Neural progenitor cell (in vitro differentiated cells): ENCODE data around the gene ZNF500. TPM values are rescaled to one million over a fixed set of nuclear protein-coding genes. Genes with fewer than 3 reads are reported as not detected.

Experiments
- DNase-seq: peaks from one replicate; pipeline ENCODE4 v3.0.0-alpha.2; 2016; ENCODE audit warnings: low spot score
- H2AFZ ChIP-seq: fragments of 200-600 bp; sonication (generic); replicated peaks from 2 replicates; pipeline ENCODE4 v1.6.1; 2016; ENCODE audit warnings: antibody characterized with exemption
- H3F3A ChIP-seq: fragments of 200-600 bp; sonication (generic); 2 replicates; pipeline ENCODE4 v1.6.1; 2016; ENCODE audit warnings: antibody characterized with exemption, low read depth
- H3K27ac ChIP-seq: fragments of 200-600 bp; sonication (generic); 2 replicates; pipeline ENCODE4 v1.5.1; 2016; ENCODE audit warnings: mild to moderate bottlenecking
- H3K27me3 ChIP-seq: fragments of 200-600 bp; sonication (generic); 2 replicates; pipeline ENCODE4 v1.6.1; 2016; ENCODE audit warnings: mild to moderate bottlenecking, moderate library complexity
- H3K36me3 ChIP-seq: fragments of 200-600 bp; sonication (generic); 2 replicates; pipeline ENCODE4 v1.5.1; 2016
- H3K4me1 ChIP-seq: fragments of 200-600 bp; sonication (generic); 2 replicates; pipeline ENCODE4 v1.6.1; 2016; ENCODE audit warnings: mixed run types
- H3K4me2 ChIP-seq: fragments of 200-600 bp; sonication (generic); 2 replicates; pipeline ENCODE4 v1.6.1; 2016
- H3K4me3 ChIP-seq: fragments of 200-600 bp; sonication (generic); 2 replicates; pipeline ENCODE4 v1.5.1; 2016
- H3K79me2 ChIP-seq: fragments of 200-600 bp; sonication (generic); 2 replicates; pipeline ENCODE4 v1.6.1; 2016; ENCODE audit warnings: low read depth
- H3K9ac ChIP-seq: fragments of 200-600 bp; sonication (generic); 2 replicates; pipeline ENCODE4 v1.6.1; 2016
- H3K9me3 ChIP-seq: fragments of 200-600 bp; sonication (generic); 2 replicates; pipeline ENCODE4 v1.5.1; 2016; ENCODE audit warnings: low read depth
- H4K20me1 ChIP-seq: fragments of 200-600 bp; sonication (generic); 2 replicates; pipeline ENCODE4 v1.6.1; 2016; ENCODE audit warnings: low read depth
- H3K27ac Mint-ChIP-seq: 3 replicates; pipeline ENCODE4 v1.8.0; 2021; ENCODE audit warnings: mixed read lengths
- H3K27me3 Mint-ChIP-seq: 2 replicates; pipeline ENCODE4 v1.8.0; 2022; ENCODE audit warnings: low read depth, mild to moderate bottlenecking, inconsistent platforms, moderate library complexity, mixed read lengths; ENCODE audit not compliant: insufficient read depth
- H3K36me3 Mint-ChIP-seq: 3 replicates; pipeline ENCODE4 v1.8.0; 2021; ENCODE audit warnings: mixed read lengths
- H3K4me1 Mint-ChIP-seq: 3 replicates; pipeline ENCODE4 v1.8.0; 2021; ENCODE audit warnings: mixed read lengths
- H3K4me3 Mint-ChIP-seq: 3 replicates; pipeline ENCODE4 v1.8.0; 2021; ENCODE audit warnings: mild to moderate bottlenecking, moderate library complexity, mixed read lengths
- H3K9me3 Mint-ChIP-seq: 3 replicates; pipeline ENCODE4 v1.8.0; 2020; ENCODE audit warnings: mixed read lengths
- CTCF ChIP-seq: fragments of 200-600 bp; sonication (generic); IDR thresholded peaks from 2 replicates; pipeline ENCODE4 v1.5.1; 2017; ENCODE audit warnings: antibody characterized with exemption, mild to moderate bottlenecking
- EZH2 ChIP-seq: fragments of 200-600 bp; sonication (generic); IDR thresholded peaks from 2 replicates; pipeline ENCODE4 v1.6.1; 2017; ENCODE audit warnings: antibody characterized with exemption, mild to moderate bottlenecking, moderate library complexity
- EZH2phosphoT487 ChIP-seq: fragments of 200-600 bp; sonication (generic); IDR thresholded peaks from 2 replicates; pipeline ENCODE4 v1.6.1; 2017; ENCODE audit warnings: antibody characterized with exemption
- small RNA-seq: library from RNA; depleted of rRNA; stranded (forward); fragments of <200 nt; gene quantifications from one replicate; pipeline ENCODE3, GENCODE V24; 2015
- total RNA-seq: library from RNA; depleted of rRNA; stranded (reverse); fragments of >200 nt; gene quantifications from 2 replicates; pipeline ENCODE4 v1.2.3, GENCODE V29; 2015; ENCODE audit warnings: low replicate concordance

ZNF500 gene
- total RNA-seq, 1 donor from 2014 or later, result 4.2 TPM

GRCh38 chr16:4698321-4699045 is 68.5 kb downstream of the ZNF500 start:
- H3K27me3 ChIP-seq, result no peaks in the 10 kb centered on the region
- no peaks in the 10 kb centered on the region for H3K36me3 ChIP-seq
- H3K4me3 ChIP-seq, result no peak overlapping the region
- H3K9me3 ChIP-seq, result no peaks in the 10 kb centered on the region
- Mint-ChIP-seq H3K4me1 (no peaks in the 10 kb centered on the region), H3K9me3 (no peaks in the 10 kb centered on the region), H3K4me3 (no peak overlapping the region), H3K27ac (no peak overlapping the region), H3K36me3 (peaks cover 8% of the 10 kb centered on the region), H3K27me3 (peaks cover 5% of the 10 kb centered on the region)
- no peak for TF ChIP-seq EZH2
- no peak for TF ChIP-seq EZH2phosphoT487
- TF ChIP-seq CTCF, result no peak
- H3K4me1 ChIP-seq, result no peaks in the 10 kb centered on the region
- no peak overlapping the region for H3K27ac ChIP-seq
- H3K79me2 ChIP-seq, result peaks cover 13% of the 10 kb centered on the region
- no peak for DNase-seq
- peaks cover 17% of the 10 kb centered on the region for H4K20me1 ChIP-seq
- no peak overlapping the region for H3K4me2 ChIP-seq
- peaks cover 9% of the 10 kb centered on the region for H3F3A ChIP-seq
- no peak overlapping the region for H2AFZ ChIP-seq
- H3K9ac ChIP-seq, result no peak overlapping the region

Small RNA genes lying within 50 kb of the gene (small RNA-seq; reads per million reads assigned to genes)
- not detected for gene RF00017

Other genes starting within 250 kb of the ZNF500 start
- 13.1 and 32.6 TPM in 2 replicates for gene CDIP1, start 228.4 kb downstream of the ZNF500 start, total RNA-seq
- gene C16orf96, start 210.8 kb downstream of the ZNF500 start, total RNA-seq, result 0.11 and 0.99 TPM in 2 replicates
- 0.97 and 11.9 TPM in 2 replicates for gene UBALD1, start 152.3 kb downstream of the ZNF500 start, total RNA-seq
- gene MGRN1, start 142.3 kb downstream of the ZNF500 start, total RNA-seq, result 17.5 and 22.4 TPM in 2 replicates
- 10.9 and 39.3 TPM in 2 replicates for gene NUDT16L1, start 73.6 kb downstream of the ZNF500 start, total RNA-seq
- gene ANKS3, start 32.9 kb downstream of the ZNF500 start, total RNA-seq, result 20.6 and 32.7 TPM in 2 replicates
- not detected in 2 replicates for gene DNAAF8, start 32.6 kb downstream of the ZNF500 start, total RNA-seq
- not detected in 2 replicates for gene SEPTIN12, start 21.2 kb upstream of the ZNF500 start, total RNA-seq
- not detected in 2 replicates for gene SMIM22, start 28.2 kb upstream of the ZNF500 start, total RNA-seq
- gene ROGDI, start 35.5 kb upstream of the ZNF500 start, total RNA-seq, result 22.2 and 49.3 TPM in 2 replicates
- 53.0 and 57.0 TPM in 2 replicates for gene GLYR1, start 80.1 kb upstream of the ZNF500 start, total RNA-seq
- 28.4 and 32.7 TPM in 2 replicates for gene UBN1, start 80.3 kb upstream of the ZNF500 start, total RNA-seq
- 1.0 and 2.8 TPM in 2 replicates for gene PPL, start 170.0 kb upstream of the ZNF500 start, total RNA-seq
- gene SEC14L5, start 191.2 kb upstream of the ZNF500 start, total RNA-seq, result 0.41 and 0.65 TPM in 2 replicates